ENCODE measurements around the gene RBFOX1.

RBFOX1 gene

GRCh38 chr16:7566360-7566759, 233.7 kb downstream of the RBFOX1 start:
- H3K4me1 ChIP-seq (ENCODE audit: insufficient read depth, poor library complexity, severe bottlenecking) = no peaks in the 10 kb centered on the region
- no peak for TF ChIP-seq CTCF (IDR thresholded peaks at IDR 0.05; ENCODE audit: poor library complexity, severe bottlenecking)
- no peaks in the 10 kb centered on the region for H3K9me3 ChIP-seq (ENCODE audit: severe bottlenecking)
- H3K4me3 ChIP-seq (ENCODE audit: severe bottlenecking) = no peak overlapping the region
- ATAC-seq (ENCODE audit: low read depth) (no peak), DNase-seq (ENCODE audit: low spot score) (no peak)
- no peak overlapping the region for H3K27ac ChIP-seq (ENCODE audit: poor library complexity, severe bottlenecking)
- H3K36me3 ChIP-seq (ENCODE audit: low read depth) = no peaks in the 10 kb centered on the region
- no peaks in the 10 kb centered on the region for H3K27me3 ChIP-seq (ENCODE audit: insufficient read depth, poor library complexity, severe bottlenecking)

- Histone ChIP-seq H3K36me3 (ENCODE audit: low read depth) (no peaks in the 10 kb centered on the region), H3K9me3 (ENCODE audit: severe bottlenecking) (peaks cover 2% of the 10 kb centered on the region), H3K4me1 (ENCODE audit: insufficient read depth, poor library complexity, severe bottlenecking) (no peaks in the 10 kb centered on the region), H3K27me3 (ENCODE audit: insufficient read depth, poor library complexity, severe bottlenecking) (no peaks in the 10 kb centered on the region), H3K4me3 (ENCODE audit: severe bottlenecking) (no peak overlapping the region), H3K27ac (ENCODE audit: poor library complexity, severe bottlenecking) (no peak overlapping the region)
- ATAC-seq (ENCODE audit: low read depth) (no peak), DNase-seq (ENCODE audit: low spot score) (no peak)
- TF ChIP-seq CTCF (IDR thresholded peaks at IDR 0.05; ENCODE audit: poor library complexity, severe bottlenecking) = no peak
These were observed 238.7 kb downstream of the RBFOX1 start for GRCh38 chr16:7571366-7571765.

GRCh38 chr16:7577588-7577987, 244.9 kb downstream of the RBFOX1 start:
- Histone ChIP-seq H3K4me3 (ENCODE audit: severe bottlenecking) (no peak overlapping the region), H3K36me3 (ENCODE audit: low read depth) (no peaks in the 10 kb centered on the region), H3K4me1 (ENCODE audit: insufficient read depth, poor library complexity, severe bottlenecking) (no peaks in the 10 kb centered on the region), H3K27ac (ENCODE audit: poor library complexity, severe bottlenecking) (no peak overlapping the region), H3K27me3 (ENCODE audit: insufficient read depth, poor library complexity, severe bottlenecking) (no peaks in the 10 kb centered on the region), H3K9me3 (ENCODE audit: severe bottlenecking) (no peaks in the 10 kb centered on the region)
- no peak for TF ChIP-seq CTCF (IDR thresholded peaks at IDR 0.05; ENCODE audit: poor library complexity, severe bottlenecking)
- no peak for ATAC-seq (ENCODE audit: low read depth)
- no peak for DNase-seq (ENCODE audit: low spot score)

GRCh38 chr16:7579454-7579853, 246.8 kb downstream of the RBFOX1 start:
- no peaks in the 10 kb centered on the region for H3K27me3 ChIP-seq (ENCODE audit: insufficient read depth, poor library complexity, severe bottlenecking)
- H3K4me3 ChIP-seq (ENCODE audit: severe bottlenecking) = no peak overlapping the region
- no peaks in the 10 kb centered on the region for H3K4me1 ChIP-seq (ENCODE audit: insufficient read depth, poor library complexity, severe bottlenecking)
- H3K9me3 ChIP-seq (ENCODE audit: severe bottlenecking) = no peaks in the 10 kb centered on the region
- no peak for ATAC-seq (ENCODE audit: low read depth)
- no peak for DNase-seq (ENCODE audit: low spot score)
- TF ChIP-seq CTCF (IDR thresholded peaks at IDR 0.05; ENCODE audit: poor library complexity, severe bottlenecking) = no peak
- no peaks in the 10 kb centered on the region for H3K36me3 ChIP-seq (ENCODE audit: low read depth)
- H3K27ac ChIP-seq (ENCODE audit: poor library complexity, severe bottlenecking) = no peak overlapping the region

GRCh38 chr16:7581175-7581574, 248.5 kb downstream of the RBFOX1 start:
- no peaks in the 10 kb centered on the region for H3K36me3 ChIP-seq (ENCODE audit: low read depth)
- H3K4me1 ChIP-seq (ENCODE audit: insufficient read depth, poor library complexity, severe bottlenecking) = no peaks in the 10 kb centered on the region
- no peak overlapping the region for H3K4me3 ChIP-seq (ENCODE audit: severe bottlenecking)
- H3K27me3 ChIP-seq (ENCODE audit: insufficient read depth, poor library complexity, severe bottlenecking) = no peaks in the 10 kb centered on the region
- H3K9me3 ChIP-seq (ENCODE audit: severe bottlenecking) = no peaks in the 10 kb centered on the region
- ATAC-seq (ENCODE audit: low read depth) (no peak), DNase-seq (ENCODE audit: low spot score) (no peak)
- no peak for TF ChIP-seq CTCF (IDR thresholded peaks at IDR 0.05; ENCODE audit: poor library complexity, severe bottlenecking)
- no peak overlapping the region for H3K27ac ChIP-seq (ENCODE audit: poor library complexity, severe bottlenecking)

All from RWPE2 (cell line).